Upper lobe of left lung (tissue), 4 donors: Measurements from ENCODE around the gene MAB21L4.
A peak's percentile ranks its signal among the peaks of the same experiment; 100 is the strongest.

Experiments
- CTCF ChIP-seq, 6 experiments: fragments of 450-650 bp in 4 of 6; fragments of 200-600 bp in 2 of 6; sonication (generic) in 2 of 6; IDR thresholded peaks; one replicate each; pipeline ENCODE4 v1.5.1; 2016 to 2019; ENCODE audit warnings: antibody characterized with exemption in 6 of 6
- POLR2A ChIP-seq, 4 donors: fragments of 450-650 bp; IDR thresholded peaks; one replicate each; pipeline ENCODE4 v1.5.1; 2016 to 2017; ENCODE audit warnings: antibody characterized with exemption in 4 of 4, mild to moderate bottlenecking in 2 of 4
- POLR2AphosphoS5 ChIP-seq, 2 donors: sonication (generic); formaldehyde crosslinking; IDR thresholded peaks; one replicate each; pipeline ENCODE4 v1.5.1; 2017; ENCODE audit warnings: antibody characterized with exemption in 2 of 2

DNA sequence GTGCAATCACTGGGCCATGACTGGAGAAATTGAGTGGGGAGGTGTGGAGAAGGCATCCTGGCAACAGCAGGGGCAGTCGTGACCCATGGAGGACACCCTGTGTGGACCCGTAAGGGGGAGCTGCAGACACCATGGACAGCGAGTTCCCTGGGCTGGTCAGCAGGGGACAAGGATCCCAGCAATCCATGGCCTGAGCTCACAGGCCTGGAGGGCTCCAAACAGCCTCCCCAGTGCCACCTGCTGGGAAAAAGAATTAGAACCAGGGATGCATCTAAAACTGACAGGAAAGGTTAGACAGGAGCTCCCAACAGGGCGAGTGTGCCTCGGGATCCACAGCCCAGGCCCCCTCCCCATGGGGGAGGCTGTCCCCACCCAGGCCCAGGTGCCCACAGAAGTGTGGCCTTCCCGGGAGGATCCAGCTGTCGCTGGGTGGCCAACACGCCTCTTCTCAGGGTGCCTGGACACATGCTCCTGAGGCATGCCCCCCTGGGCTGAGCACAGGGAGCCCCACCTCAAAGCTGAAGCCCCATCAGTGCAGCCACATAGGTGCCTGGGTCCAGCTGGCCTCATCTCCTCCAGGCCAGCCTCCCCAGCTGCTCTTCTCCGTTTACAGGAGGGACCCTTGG, 55.4 kb downstream of the MAB21L4 start:
- TF ChIP-seq CTCF (IDR thresholded peaks at IDR 0.05) (peak in 4 of 6 experiments; percentile 29 to 66 (median 48)), POLR2A (IDR thresholded peaks at IDR 0.05) (no peak), POLR2AphosphoS5 (IDR thresholded peaks at IDR 0.05) (no peak)
